Endothelial cell (in vitro differentiated cells): ENCODE results near the gene FAM81A. TPM values are rescaled to one million over a fixed set of nuclear protein-coding genes. Genes with fewer than 3 reads are reported as not detected.

ENCODE experiments used
- DNase-seq: peaks from one replicate; pipeline ENCODE4 v3.0.0; 2021; ENCODE audit warnings: low spot score
- H3K27ac Mint-ChIP-seq: one replicate; pipeline ENCODE4 v1.8.0; 2021; ENCODE audit warnings: mixed read lengths, inconsistent platforms; ENCODE audit not compliant: unreplicated experiment
- H3K27me3 Mint-ChIP-seq: one replicate; pipeline ENCODE4 v1.8.0; 2021; ENCODE audit warnings: mild to moderate bottlenecking, moderate library complexity, mixed read lengths, inconsistent platforms; ENCODE audit not compliant: unreplicated experiment
- H3K36me3 Mint-ChIP-seq: one replicate; pipeline ENCODE4 v1.8.0; 2021; ENCODE audit warnings: mild to moderate bottlenecking, low read depth, mixed read lengths, inconsistent platforms; ENCODE audit not compliant: unreplicated experiment
- H3K4me1 Mint-ChIP-seq: one replicate; pipeline ENCODE4 v1.8.0; 2021; ENCODE audit warnings: mild to moderate bottlenecking, mixed read lengths, inconsistent platforms; ENCODE audit not compliant: unreplicated experiment
- H3K4me3 Mint-ChIP-seq: one replicate; pipeline ENCODE4 v1.8.0; 2021; ENCODE audit warnings: mild to moderate bottlenecking, mixed read lengths, inconsistent platforms; ENCODE audit not compliant: unreplicated experiment
- H3K9me3 Mint-ChIP-seq: one replicate; pipeline ENCODE4 v1.8.0; 2021; ENCODE audit warnings: mixed read lengths, inconsistent platforms; ENCODE audit not compliant: unreplicated experiment
- CTCF ChIP-seq: fragments of 200-600 bp; sonication (generic); IDR thresholded peaks from one replicate; pipeline ENCODE4 v1.5.0; 2021; ENCODE audit warnings: antibody characterized with exemption; ENCODE audit not compliant: unreplicated experiment
- total RNA-seq: library from RNA; stranded (reverse); fragmentation: NEBNext Ultra II Directional; extraction: Animal tissue kit (Norgen Biotek cat#: 25700); gene quantifications from one replicate; pipeline ENCODE4 v1.2.1, GENCODE V29; 2021; ENCODE audit not compliant: unreplicated experiment

FAM81A gene
- total RNA-seq, 1 donor from 2014 or later: 0.23 TPM

GRCh38 chr15:59569477-59569876 is 131.5 kb downstream of the FAM81A start:
- Mint-ChIP-seq H3K4me1 (no peaks in the 10 kb centered on the region), H3K36me3 (no peaks in the 10 kb centered on the region), H3K27me3 (no peaks in the 10 kb centered on the region), H3K4me3 (no peak overlapping the region), H3K27ac (no peak overlapping the region), H3K9me3 (no peaks in the 10 kb centered on the region)
- no peak for DNase-seq
- no peak for TF ChIP-seq CTCF

GRCh38 chr15:59570315-59570714 is 132.3 kb downstream of the FAM81A start:
- no peak for TF ChIP-seq CTCF
- no peaks in the 10 kb centered on the region for H3K27me3 Mint-ChIP-seq
- no peak overlapping the region for H3K27ac Mint-ChIP-seq
- H3K9me3 Mint-ChIP-seq: no peaks in the 10 kb centered on the region
- H3K4me3 Mint-ChIP-seq: no peak overlapping the region
- DNase-seq: no peak
- no peaks in the 10 kb centered on the region for H3K4me1 Mint-ChIP-seq
- H3K36me3 Mint-ChIP-seq: no peaks in the 10 kb centered on the region

- Mint-ChIP-seq H3K36me3 (no peaks in the 10 kb centered on the region), H3K4me1 (no peaks in the 10 kb centered on the region), H3K27me3 (no peaks in the 10 kb centered on the region), H3K9me3 (no peaks in the 10 kb centered on the region), H3K27ac (no peak overlapping the region), H3K4me3 (no peak overlapping the region)
- DNase-seq: no peak
- no peak for TF ChIP-seq CTCF
Measured at GRCh38 chr15:59571606-59572005, 133.6 kb downstream of the FAM81A start.

Other genes with a start within 250 kb of the FAM81A start
- not detected for gene LDHAL6B, start 231.3 kb upstream of the FAM81A start, total RNA-seq
- 146 TPM for gene MYO1E, start 65.3 kb upstream of the FAM81A start, total RNA-seq
- not detected for gene GCNT3, start 173.6 kb downstream of the FAM81A start, total RNA-seq
- 72.7 TPM for gene GTF2A2, start 219.3 kb downstream of the FAM81A start, total RNA-seq